ENCODE data around the gene CPA2.
"Not testable (repeated sequence)": the region's sequence is repeated elsewhere in the genome, so short reads cannot be mapped to it uniquely, and the experiment has no call there.

CPA2 gene

GRCh38 chr7:130309986-130310385, 43.3 kb downstream of the CPA2 start:
- no peak for DNase-seq (ENCODE audit: low spot score)

GRCh38 chr7:130314305-130314704, 47.6 kb downstream of the CPA2 start:
- DNase-seq (ENCODE audit: low spot score): no peak

DNA sequence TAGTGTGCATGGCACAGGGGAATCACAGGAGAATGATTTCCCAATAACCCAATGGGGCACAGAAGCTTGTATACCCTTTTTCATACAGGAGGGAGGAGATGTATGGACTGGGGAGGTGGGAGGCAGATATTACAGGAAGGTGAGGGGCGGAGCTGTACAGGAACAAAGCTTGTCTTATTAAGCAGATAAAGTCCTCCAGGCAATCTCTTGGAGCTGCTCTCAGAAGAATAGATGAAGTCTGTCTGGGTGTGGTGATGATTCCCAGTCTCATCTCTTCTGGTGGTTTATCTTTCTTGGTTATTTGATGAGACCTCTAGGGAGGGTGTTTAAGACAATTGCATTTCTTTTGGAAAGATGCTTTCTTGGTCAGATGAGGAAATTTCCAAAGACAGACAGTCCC, 52.9 kb downstream of the CPA2 start:
- no peak for DNase-seq (ENCODE audit: low spot score)

DNA sequence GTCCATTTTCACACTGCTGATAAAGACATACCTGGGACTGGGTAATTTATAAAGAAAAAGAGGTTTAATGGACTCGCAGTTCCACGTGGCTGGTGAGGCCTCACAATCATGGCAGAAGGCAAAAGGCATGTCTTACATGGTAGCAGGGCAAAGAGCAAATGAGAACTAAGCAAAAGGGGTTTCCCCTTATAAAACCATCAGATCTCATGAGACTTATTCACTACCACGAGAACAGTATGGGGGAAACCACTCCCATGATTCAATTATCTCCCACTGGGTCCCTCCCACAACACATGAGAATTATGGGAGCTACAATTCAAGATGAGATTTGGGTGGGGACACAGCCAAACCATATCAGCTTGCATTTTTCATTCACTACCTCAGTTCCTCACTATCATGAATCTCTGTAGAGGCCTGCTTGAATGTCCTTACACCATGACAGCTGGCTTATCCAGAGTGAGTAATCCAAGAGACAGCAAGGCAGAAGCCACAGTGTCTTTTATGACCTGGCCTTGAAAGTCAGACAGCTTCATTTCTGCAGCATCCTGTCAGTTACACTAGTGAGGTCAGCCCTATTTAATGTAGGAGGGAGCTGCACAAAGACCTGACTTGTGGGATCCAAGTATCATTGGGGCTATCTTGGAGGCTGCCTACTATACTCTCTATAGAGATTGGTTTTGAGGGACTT, 55.0 kb downstream of the CPA2 start:
- not testable (repeated sequence) for DNase-seq (ENCODE audit: low spot score)

GRCh38 chr7:130322615-130323014, 56.0 kb downstream of the CPA2 start:
- no peak for DNase-seq (ENCODE audit: low spot score)

DNA sequence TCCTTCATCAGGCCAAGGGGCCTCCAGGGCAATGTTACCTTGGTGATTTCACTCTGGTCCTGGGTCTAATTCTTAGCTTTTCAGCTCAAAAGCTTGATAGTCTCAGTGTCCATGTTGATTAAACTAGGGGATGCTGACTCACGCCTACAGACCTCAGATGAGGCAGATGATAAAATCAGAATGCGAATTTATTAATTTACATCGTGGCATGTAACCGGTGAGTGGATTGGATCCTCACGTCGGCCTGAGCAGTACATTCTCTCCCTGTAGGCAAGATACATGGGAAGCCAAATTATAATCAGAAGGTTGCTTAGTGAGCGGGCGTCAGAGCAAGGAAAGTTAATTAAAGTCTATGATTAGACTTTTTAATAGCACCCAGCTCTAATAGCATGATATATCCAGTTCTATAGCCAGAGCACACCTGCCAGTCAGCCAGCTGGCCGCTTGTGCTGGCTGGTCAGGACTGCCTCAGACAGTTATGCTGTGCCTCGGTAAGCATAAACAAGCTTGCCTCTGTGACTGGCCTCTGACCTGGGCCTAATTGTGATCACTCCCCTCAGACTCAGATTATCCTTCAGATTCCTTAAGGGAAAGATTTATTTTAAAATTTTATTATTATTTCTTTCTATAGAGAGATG, 57.8 kb downstream of the CPA2 start:
- DNase-seq (ENCODE audit: low spot score): no peak

DNA sequence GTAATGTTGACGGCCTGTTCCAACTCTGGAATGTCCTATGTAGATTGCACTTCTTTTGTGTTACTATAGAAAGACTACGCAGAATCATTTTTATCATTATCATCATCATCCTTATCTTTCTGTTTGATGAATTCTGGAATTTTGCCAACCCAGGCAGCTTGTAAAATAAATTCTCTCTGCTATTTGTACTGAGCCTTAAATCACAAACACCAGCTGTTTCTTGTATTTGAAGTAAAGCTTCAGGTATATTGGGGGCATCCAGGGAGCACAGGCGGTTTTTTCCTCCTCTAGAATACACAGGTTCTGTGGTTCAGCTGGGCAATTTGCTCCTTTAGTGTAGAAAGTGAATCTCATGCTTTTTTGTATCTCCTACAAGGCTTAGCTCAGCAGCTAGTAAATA, 63.0 kb downstream of the CPA2 start:
- no peak for DNase-seq (ENCODE audit: low spot score)

GRCh38 chr7:130332259-130333053, 65.8 kb downstream of the CPA2 start:
- DNase-seq (ENCODE audit: low spot score): no peak

- no peak for DNase-seq (ENCODE audit: low spot score)
Observed at GRCh38 chr7:130333832-130334231, 67.2 kb downstream of the CPA2 start.

GRCh38 chr7:130334274-130334673, 67.6 kb downstream of the CPA2 start:
- DNase-seq (ENCODE audit: low spot score): no peak

DNA sequence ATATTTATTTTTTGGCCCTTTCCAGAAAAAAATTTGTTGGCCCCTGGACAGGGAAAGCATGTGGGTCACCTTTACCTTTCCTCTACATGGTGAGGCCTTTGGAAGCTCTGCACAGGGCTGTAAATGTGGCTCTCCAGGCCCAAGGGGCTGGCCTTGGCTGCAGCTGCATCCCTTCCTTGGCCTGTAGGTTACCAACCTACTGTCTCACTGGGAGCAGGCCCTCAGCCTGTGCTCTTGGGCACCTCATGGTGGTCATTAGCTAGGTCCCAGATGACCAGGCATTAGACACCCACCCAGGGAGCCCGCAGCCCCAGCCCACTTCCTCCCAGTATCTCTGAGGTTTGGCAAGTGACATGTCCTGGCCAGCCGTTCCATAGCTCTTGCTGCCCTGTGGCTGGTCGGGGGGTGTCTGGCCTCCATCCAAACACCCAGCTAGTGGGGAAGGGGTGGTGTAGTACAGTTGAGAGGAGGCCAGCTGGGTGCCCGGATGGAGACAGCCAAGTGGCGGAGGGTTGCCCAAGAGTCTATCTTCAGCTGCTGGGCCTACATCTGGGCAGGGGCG, 70.8 kb downstream of the CPA2 start:
- DNase-seq (ENCODE audit: low spot score): no peak

GRCh38 chr7:130338233-130338632, 71.6 kb downstream of the CPA2 start:
- no peak for DNase-seq (ENCODE audit: low spot score)
